Kidney (tissue), 14 donors: ENCODE measurements around the gene IFI27L1. TPM values are rescaled to one million over a fixed set of nuclear protein-coding genes. Genes with fewer than 3 reads are reported as not detected.

Source experiments
- DNase-seq, 5 donors: peaks; one replicate each; pipeline ENCODE4 v3.0.0-alpha.2; 2013 to 2020
- FAIRE-seq: peaks from 2 replicates; lab custom pipeline; 2012; peaks lifted over from hg19 to GRCh38; lab: Jason Lieb, UNC
- H3K27ac ChIP-seq, 2 donors: one replicate each; pipeline ENCODE4 v1.7.0; 2013; ENCODE audit warnings: low read depth in 2 of 2, low read length in 2 of 2, inconsistent platforms in 1 of 2
- H3K27me3 ChIP-seq: one replicate; pipeline ENCODE4 v1.7.1; 2013; ENCODE audit warnings: low read length, inconsistent platforms; ENCODE audit not compliant: control insufficient read depth, insufficient read depth
- H3K36me3 ChIP-seq, 3 donors: one replicate each; pipeline versions ENCODE4 v1.7.0 to v1.7.1; 2013; ENCODE audit warnings: low read length in 3 of 3, control low read depth in 1 of 3, inconsistent platforms in 1 of 3; ENCODE audit not compliant: insufficient read depth in 3 of 3, control insufficient read depth in 2 of 3
- H3K4me1 ChIP-seq, 3 donors: one replicate each; pipeline versions ENCODE4 v1.7.0 to v1.7.1; 2013; ENCODE audit warnings: low read length in 3 of 3, inconsistent platforms in 1 of 3, low read depth in 1 of 3; ENCODE audit not compliant: control insufficient read depth in 2 of 3, insufficient read depth in 2 of 3
- H3K4me3 ChIP-seq, 3 donors: one replicate each; pipeline versions ENCODE4 v1.7.0 to v1.8.1; 2013; ENCODE audit warnings: low read length in 3 of 3, control low read depth in 1 of 3, inconsistent platforms in 1 of 3
- H3K9ac ChIP-seq, 3 donors: one replicate each; pipeline versions ENCODE4 v1.7.0 to v1.7.1; 2013; ENCODE audit warnings: low read length in 3 of 3, control low read depth in 1 of 3, inconsistent platforms in 1 of 3
- H3K9me3 ChIP-seq, 3 donors: one replicate each; pipeline versions ENCODE4 v1.7.0 to v1.7.1; 2013; ENCODE audit warnings: low read length in 3 of 3, control low read depth in 1 of 3, inconsistent platforms in 1 of 3; ENCODE audit not compliant: control insufficient read depth in 2 of 3, insufficient read depth in 1 of 3
- intact Hi-C: fragments of 100-400 bp; cut with DNase I; formaldehyde crosslinking; loops from one replicate; pipeline ENCODE4 v1.11.1; 2022
- polyA plus RNA-seq: library from polyadenylated mRNA; stranded (reverse); fragments of 350-450 nt; fragmentation: Illumina TruSeq; extraction: RNeasy Lipid Tissue Mini Kit (QIAGEN cat#74804); gene quantifications from one replicate; pipeline ENCODE4 v1.2.3, GENCODE V29; 2014; ENCODE audit warnings: low read depth, low replicate concordance; ENCODE audit not compliant: insufficient read depth
- total RNA-seq: library from RNA; stranded (reverse); fragmentation: NEBNext Ultra II Directional; extraction: Animal tissue kit (Norgen Biotek cat#: 25700); gene quantifications from one replicate; pipeline ENCODE4 v1.2.1, GENCODE V29; 2021
- TF ChIP-seq, protein P1 (sequence below): IDR thresholded peaks from 3 replicates; pipeline ENCODE4 v1.5.1; 2012; ENCODE audit warnings: mild to moderate bottlenecking, moderate library complexity, borderline replicate concordance; ENCODE audit not compliant: insufficient read depth; ENCODE audit errors: extremely low read depth
- donor health status: control.
- donor health status: control.
- donor health status: control.
- donor health status: control.
- donor health status: control.
- donor health status: DM: yes; HTN: yes; CAD: no.
- donor health status: Normal renal cell carcinoma (clear cell type).

IFI27L1 gene
- total and polyA plus RNA-seq, 2 donors from 2014 or later = 22.5 to 30.6 TPM

DNA sequence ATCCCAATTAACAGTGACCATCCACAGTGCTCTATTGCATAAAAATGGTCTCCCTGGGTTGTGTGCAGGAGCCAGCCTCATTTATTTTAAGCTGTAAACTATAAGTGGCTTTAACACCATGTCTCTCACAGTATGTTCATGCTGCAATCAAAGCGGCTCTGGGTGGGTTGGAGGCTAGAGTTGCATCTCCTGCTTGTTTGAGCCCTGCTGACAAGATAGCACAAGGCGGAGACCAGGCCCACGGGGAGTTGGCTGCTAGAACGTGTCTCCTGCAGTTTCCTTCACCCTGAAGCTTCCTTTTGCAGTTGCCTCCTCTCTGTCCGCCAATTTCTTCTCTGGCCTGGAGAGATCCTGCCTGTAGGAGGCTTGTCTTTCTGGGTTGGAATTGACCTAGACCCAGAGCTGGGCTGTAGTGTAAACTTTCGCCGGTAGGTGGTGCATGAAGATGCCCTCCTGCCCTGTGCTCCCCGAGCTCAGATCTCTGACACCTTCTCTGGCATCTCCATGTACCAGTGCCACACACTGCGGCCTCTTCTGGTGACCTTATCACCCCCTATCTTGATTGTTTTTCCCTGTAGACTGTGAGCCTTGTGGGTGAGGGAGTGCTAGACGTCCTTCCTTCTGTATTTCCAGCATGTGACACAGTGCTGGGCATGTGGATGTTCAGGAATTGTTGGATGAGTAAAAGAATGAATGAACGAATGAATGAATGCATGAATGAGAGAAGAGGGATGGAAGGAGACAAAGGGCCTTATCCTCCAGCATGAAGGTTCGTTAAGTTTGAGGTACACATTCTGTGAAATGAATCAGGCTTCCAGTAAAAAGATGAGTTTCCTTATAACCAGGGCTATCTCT, 44.6 kb upstream of the IFI27L1 start:
- DNase-seq (peak in 4 of 5 donors; percentile 56 to 69 (median 64)), FAIRE-seq (no peak)
- Histone ChIP-seq H3K36me3 (no peaks in the 10 kb centered on the region), H3K27ac (no peak overlapping the region), H3K9me3 (no peaks in the 10 kb centered on the region), H3K27me3 (no peaks in the 10 kb centered on the region), H3K4me3 (no peak overlapping the region), H3K4me1 (no peaks in the 10 kb centered on the region), H3K9ac (no peak overlapping the region)
- TF ChIP-seq, protein P1, sequence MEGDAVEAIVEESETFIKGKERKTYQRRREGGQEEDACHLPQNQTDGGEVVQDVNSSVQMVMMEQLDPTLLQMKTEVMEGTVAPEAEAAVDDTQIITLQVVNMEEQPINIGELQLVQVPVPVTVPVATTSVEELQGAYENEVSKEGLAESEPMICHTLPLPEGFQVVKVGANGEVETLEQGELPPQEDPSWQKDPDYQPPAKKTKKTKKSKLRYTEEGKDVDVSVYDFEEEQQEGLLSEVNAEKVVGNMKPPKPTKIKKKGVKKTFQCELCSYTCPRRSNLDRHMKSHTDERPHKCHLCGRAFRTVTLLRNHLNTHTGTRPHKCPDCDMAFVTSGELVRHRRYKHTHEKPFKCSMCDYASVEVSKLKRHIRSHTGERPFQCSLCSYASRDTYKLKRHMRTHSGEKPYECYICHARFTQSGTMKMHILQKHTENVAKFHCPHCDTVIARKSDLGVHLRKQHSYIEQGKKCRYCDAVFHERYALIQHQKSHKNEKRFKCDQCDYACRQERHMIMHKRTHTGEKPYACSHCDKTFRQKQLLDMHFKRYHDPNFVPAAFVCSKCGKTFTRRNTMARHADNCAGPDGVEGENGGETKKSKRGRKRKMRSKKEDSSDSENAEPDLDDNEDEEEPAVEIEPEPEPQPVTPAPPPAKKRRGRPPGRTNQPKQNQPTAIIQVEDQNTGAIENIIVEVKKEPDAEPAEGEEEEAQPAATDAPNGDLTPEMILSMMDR = peak; percentile 88
- intact Hi-C loops = no loop called here

DNA sequence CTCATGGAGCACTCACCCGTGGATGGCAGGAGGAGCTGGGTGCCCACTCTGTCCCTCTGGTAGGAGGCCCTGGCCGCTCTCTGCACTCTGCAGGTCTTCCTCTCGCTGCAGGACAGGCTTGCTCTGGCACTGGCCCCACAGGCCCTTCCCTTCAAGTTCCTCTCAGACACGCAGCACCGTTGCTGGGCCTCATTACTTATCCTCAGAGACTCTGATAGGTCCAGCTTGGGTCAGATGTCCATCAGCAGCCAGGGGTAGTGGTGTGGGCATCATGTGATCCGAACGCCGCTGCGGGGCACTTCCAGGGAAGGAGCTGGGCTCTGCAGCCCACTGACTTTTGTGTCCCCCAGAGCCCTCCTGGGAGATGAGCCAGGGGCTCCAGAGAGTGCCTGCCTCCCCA, 43.2 kb upstream of the IFI27L1 start:
- H3K4me1 ChIP-seq = no peaks in the 10 kb centered on the region
- no peak overlapping the region for H3K4me3 ChIP-seq
- intact Hi-C loops = no loop called here
- FAIRE-seq (no peak), DNase-seq (no peak)
- H3K9me3 ChIP-seq = no peaks in the 10 kb centered on the region
- H3K27me3 ChIP-seq = no peaks in the 10 kb centered on the region
- TF ChIP-seq, protein P1 = no peak
- no peak overlapping the region for H3K27ac ChIP-seq
- no peak overlapping the region for H3K9ac ChIP-seq
- H3K36me3 ChIP-seq = no peaks in the 10 kb centered on the region

DNA sequence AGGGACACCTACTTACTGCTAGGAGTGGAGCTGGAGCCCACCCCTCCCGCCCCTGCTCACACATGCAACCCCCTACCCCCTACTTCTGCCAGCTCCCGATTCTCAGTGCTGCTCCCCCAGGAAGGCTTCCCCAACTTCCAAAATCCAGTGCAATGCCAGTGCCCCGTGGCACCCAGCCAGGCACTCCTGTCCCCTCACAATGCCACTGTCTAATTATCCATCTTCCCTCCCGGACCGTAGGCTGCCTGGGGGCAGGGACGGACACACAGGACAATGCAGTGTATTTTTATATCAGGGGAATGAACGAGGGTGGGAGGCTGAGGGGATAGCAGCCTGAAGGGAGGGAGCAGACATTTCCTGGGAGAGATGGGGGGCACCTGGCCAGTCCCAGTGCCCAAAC, 42.6 kb upstream of the IFI27L1 start:
- H3K27ac ChIP-seq = no peak overlapping the region
- H3K9me3 ChIP-seq = no peaks in the 10 kb centered on the region
- no peaks in the 10 kb centered on the region for H3K36me3 ChIP-seq
- no peaks in the 10 kb centered on the region for H3K4me1 ChIP-seq
- no peak overlapping the region for H3K4me3 ChIP-seq
- H3K9ac ChIP-seq = no peak overlapping the region
- DNase-seq = no peak
- TF ChIP-seq, protein P1 = no peak
- intact Hi-C loops = no loop called here
- no peaks in the 10 kb centered on the region for H3K27me3 ChIP-seq
- no peak for FAIRE-seq
